Kidney epithelial cell (primary cell): ENCODE data around the gene SEPTIN7. TPM values are rescaled to one million over a fixed set of nuclear protein-coding genes. Genes with fewer than 3 reads are reported as not detected.

Source experiments
- DNase-seq: peaks from one replicate; pipeline ENCODE4 v3.0.0-alpha.2; 2010; ENCODE audit warnings: low read depth
- H3K27me3 ChIP-seq: 2 replicates; pipeline ENCODE4 v1.6.0; 2011; ENCODE audit warnings: low read length; ENCODE audit not compliant: control insufficient read depth, insufficient read depth
- H3K36me3 ChIP-seq: 2 replicates; pipeline ENCODE4 v1.5.1; 2011; ENCODE audit warnings: low read length; ENCODE audit not compliant: control insufficient read depth, insufficient read depth
- H3K4me3 ChIP-seq: 2 replicates; pipeline ENCODE4 v1.5.1; 2011; ENCODE audit warnings: low read depth, mild to moderate bottlenecking, control low read depth, low read length
- total RNA-seq: library from RNA; depleted of rRNA; stranded (reverse); fragments of >200 nt; gene quantifications from 2 replicates; pipeline ENCODE4 v1.2.3, GENCODE V29; 2015
- TF ChIP-seq, protein P1 (sequence below): IDR thresholded peaks from 2 replicates; pipeline ENCODE4 v1.5.1; 2011; ENCODE audit warnings: mild to moderate bottlenecking, moderate library complexity, low read length, control low read depth, inconsistent platforms; ENCODE audit not compliant: insufficient read depth, poor library complexity, severe bottlenecking

The SEPTIN7 gene
- total RNA-seq, 1 donor from 2014 or later: 175 TPM

DNA sequence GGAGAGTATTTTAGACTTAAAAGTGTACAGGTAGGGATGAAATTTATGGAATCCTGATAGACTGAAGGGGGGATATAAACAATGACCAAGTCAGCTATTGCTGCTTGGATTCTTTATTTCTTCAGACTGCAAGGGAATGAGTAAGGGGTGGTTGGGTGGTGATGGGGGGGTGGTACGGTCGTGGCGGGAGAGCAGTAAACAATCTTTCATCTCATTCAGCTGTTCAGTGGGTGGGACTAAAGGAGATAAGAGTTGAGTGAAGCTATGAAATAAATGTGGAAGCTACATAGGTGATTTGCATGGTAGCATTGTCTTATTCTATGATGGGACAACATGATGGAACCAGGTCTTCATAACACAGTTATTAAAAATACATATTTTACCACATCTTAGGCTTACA is 1.8 kb downstream of the SEPTIN7 start:
- DNase-seq: no peak
- Histone ChIP-seq H3K27me3 (no peaks in the 10 kb centered on the region), H3K36me3 (no peaks in the 10 kb centered on the region), H3K4me3 (peak overlapping the region; percentile 96)
- TF ChIP-seq, protein P1, sequence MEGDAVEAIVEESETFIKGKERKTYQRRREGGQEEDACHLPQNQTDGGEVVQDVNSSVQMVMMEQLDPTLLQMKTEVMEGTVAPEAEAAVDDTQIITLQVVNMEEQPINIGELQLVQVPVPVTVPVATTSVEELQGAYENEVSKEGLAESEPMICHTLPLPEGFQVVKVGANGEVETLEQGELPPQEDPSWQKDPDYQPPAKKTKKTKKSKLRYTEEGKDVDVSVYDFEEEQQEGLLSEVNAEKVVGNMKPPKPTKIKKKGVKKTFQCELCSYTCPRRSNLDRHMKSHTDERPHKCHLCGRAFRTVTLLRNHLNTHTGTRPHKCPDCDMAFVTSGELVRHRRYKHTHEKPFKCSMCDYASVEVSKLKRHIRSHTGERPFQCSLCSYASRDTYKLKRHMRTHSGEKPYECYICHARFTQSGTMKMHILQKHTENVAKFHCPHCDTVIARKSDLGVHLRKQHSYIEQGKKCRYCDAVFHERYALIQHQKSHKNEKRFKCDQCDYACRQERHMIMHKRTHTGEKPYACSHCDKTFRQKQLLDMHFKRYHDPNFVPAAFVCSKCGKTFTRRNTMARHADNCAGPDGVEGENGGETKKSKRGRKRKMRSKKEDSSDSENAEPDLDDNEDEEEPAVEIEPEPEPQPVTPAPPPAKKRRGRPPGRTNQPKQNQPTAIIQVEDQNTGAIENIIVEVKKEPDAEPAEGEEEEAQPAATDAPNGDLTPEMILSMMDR: no peak

DNA sequence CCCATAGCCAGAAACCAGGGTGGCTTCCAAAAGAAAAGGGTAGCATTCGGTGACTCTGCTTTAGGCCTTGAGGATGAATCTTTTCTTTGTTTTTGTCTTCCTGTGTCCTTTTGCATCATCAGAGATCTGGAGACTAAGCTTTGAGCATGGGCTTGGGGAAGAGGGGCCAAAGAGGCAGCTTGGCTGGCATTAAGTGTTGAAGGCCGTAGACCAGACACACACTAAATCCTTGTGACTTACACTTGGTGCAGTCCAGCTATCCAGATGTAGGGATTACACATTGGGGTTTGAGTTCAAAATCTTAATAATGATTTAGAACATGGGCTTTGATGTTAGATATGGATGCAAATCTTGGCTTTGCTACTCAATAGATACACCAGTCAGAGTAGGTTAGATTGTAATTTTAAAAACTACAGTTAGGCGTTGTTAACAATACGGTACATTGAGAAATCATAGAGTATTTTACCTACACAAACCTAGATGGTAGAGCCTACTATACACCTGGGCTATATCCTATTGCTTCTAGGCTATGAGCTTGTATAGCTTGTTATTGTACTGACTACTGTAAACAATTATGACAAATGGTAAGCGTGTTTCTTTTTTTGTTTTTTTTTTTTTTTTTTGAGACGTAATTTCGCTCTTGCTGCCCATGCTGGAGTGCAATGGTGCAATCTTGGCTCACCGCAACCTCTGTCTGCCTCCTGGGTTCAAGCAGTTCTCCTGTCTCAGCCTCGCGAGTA is 3.5 kb downstream of the SEPTIN7 start:
- TF ChIP-seq, protein P1: no peak
- no peaks in the 10 kb centered on the region for H3K36me3 ChIP-seq
- no peak for DNase-seq
- no peaks in the 10 kb centered on the region for H3K27me3 ChIP-seq
- no peak overlapping the region for H3K4me3 ChIP-seq

DNA sequence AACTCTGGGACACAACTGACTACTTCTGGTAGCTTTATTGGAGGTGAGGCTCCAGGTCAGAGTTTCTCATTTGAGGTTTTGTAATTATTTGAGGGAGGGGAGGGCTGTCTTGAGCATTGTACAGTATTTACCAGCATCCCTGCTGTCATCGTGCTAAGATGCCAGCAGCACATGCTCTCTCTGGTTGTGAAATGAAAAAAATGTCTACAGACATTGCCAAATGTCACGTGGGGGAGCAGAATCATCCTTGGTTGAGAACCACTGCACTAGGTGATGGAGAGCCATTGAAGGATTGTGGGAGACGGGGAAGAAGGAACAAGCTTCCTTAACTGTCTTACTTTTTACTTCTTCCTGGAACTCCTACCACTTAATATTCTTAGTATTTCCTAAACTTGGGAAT is 5.0 kb downstream of the SEPTIN7 start:
- no peak for DNase-seq
- no peaks in the 10 kb centered on the region for H3K27me3 ChIP-seq
- no peak overlapping the region for H3K4me3 ChIP-seq
- TF ChIP-seq, protein P1: no peak
- no peaks in the 10 kb centered on the region for H3K36me3 ChIP-seq

DNA sequence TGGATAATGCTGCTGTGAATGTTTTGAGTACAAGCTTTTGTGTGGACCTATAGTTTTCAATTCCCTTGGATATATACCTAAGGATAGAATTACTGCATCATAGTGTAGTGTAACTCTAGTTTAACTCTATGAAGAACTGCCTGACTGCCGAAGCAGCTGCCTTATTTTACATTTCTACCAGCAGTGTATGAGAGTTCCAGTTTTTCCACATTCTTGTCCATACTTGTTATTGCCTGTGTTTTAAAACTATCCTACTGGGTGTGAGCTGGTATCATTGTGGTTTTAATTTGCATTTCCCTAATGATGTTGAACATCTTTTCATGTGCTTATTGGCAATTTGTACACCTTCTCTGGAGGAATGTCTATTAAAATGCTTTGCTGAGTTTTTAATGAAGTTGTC is 15.7 kb downstream of the SEPTIN7 start:
- Histone ChIP-seq H3K27me3 (no peaks in the 10 kb centered on the region), H3K4me3 (no peak overlapping the region), H3K36me3 (no peaks in the 10 kb centered on the region)
- TF ChIP-seq, protein P1: no peak
- no peak for DNase-seq

DNA sequence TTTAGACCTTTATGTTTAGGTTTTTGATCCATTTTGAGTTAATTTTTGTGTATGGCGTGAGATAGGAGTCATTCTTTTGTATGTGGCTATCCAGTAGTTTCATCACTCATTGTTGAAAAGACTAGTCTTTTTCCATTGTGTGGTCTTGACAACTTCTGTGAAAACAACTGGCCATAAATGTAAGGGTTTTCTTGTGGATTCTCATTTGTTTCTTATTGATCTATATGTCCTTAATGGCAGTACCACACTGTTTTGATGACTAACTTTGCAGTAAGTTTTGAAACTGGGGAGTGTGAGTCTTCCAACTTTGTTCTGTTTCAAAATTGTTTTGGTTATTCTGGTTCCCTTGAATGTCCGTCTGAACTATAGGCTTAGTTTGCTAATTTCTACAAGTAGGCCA is 16.3 kb downstream of the SEPTIN7 start:
- H3K36me3 ChIP-seq: no peaks in the 10 kb centered on the region
- H3K4me3 ChIP-seq: no peak overlapping the region
- no peaks in the 10 kb centered on the region for H3K27me3 ChIP-seq
- TF ChIP-seq, protein P1: no peak
- DNase-seq: no peak

DNA sequence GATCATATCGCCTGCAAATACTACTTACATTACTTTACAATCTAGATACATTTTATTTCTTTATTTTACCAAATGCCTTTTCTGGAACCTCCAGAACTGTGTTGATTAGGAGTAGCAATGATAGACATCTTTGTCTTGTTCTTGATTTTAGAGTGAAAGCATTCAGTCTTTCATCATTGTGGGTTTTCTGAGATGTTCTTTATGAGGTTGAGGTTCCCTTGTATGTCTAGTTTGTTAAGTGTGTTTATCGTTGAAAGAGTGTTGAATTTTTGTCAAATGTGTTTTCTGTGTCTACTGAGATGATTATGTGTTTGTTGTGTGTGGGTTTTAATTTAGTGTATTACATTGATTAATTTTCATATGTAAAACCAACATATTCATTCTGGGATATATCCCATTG is 17.1 kb downstream of the SEPTIN7 start:
- Histone ChIP-seq H3K36me3 (no peaks in the 10 kb centered on the region), H3K27me3 (no peaks in the 10 kb centered on the region), H3K4me3 (no peak overlapping the region)
- DNase-seq: no peak
- TF ChIP-seq, protein P1: no peak
